GM12878 (cell line): ENCODE measurements around the gene ADISSP. TPM values are rescaled to one million over a fixed set of nuclear protein-coding genes. Genes with fewer than 3 reads are reported as not detected.

Source experiments
- ATAC-seq: fragments of 200-7000 bp; cut with Tn5 transposase; 3 replicates; pipeline ENCODE4 v1.9.1; 2020; ENCODE audit warnings: mild to moderate bottlenecking, moderate library complexity
- BruUV-seq: library from RNA; stranded (reverse); fragments of 400-500 nt; replicated peaks from 2 replicates; lab custom pipeline; 2021; lab: Mats Ljungman, UMichigan
- CTCF ChIA-PET: fragments of 300-600 bp; sonication (Branson Sonifier 250); formaldehyde crosslinking; extraction: SDS; loops from one replicate; lab custom pipeline; 2021; ENCODE audit warnings: inconsistent platforms; lab: Yijun Ruan, JAX
- POLR2A ChIA-PET: fragments of 350-600 bp; formaldehyde crosslinking; extraction: SDS; loops from one replicate; lab custom pipeline; 2021; ENCODE audit warnings: inconsistent platforms; lab: Charles Lee
- RAD21 ChIA-PET: fragments of 300-600 bp; sonication (Branson Sonifier 250); formaldehyde crosslinking; loops from one replicate; lab custom pipeline; 2023; ENCODE audit warnings: antibody characterized with exemption; ENCODE audit not compliant: unreplicated experiment; lab: Charles Lee
- SMC1A ChIA-PET: fragments of 300-600 bp; sonication (Branson Sonifier 250); formaldehyde crosslinking; loops from one replicate; lab custom pipeline; 2023; ENCODE audit not compliant: unreplicated experiment, uncharacterized antibody; lab: Charles Lee
- DNase-seq: peaks from one replicate; pipeline ENCODE4 v3.0.0-alpha.2; 2011; ENCODE audit warnings: low read depth, low spot score
- FAIRE-seq: peaks from 3 replicates; lab custom pipeline; 2011; peaks lifted over from hg19 to GRCh38; lab: Jason Lieb, UNC
- H2AFZ ChIP-seq: 2 replicates; pipeline ENCODE4 v1.6.0; 2011; ENCODE audit warnings: low read depth, low read length, control low read depth; ENCODE audit not compliant: control insufficient read depth
- H3K27ac ChIP-seq: 2 replicates; pipeline ENCODE4 v1.5.1; 2011; ENCODE audit warnings: control low read depth; ENCODE audit not compliant: control insufficient read depth, insufficient read depth
- H3K27me3 ChIP-seq, 2 experiments: replicated peaks in 1 of 2; 2 replicates each; pipeline versions ENCODE4 v1.6.0 to v1.6.1; 2011; ENCODE audit warnings: low read length in 1 of 2; ENCODE audit not compliant: control insufficient read depth in 2 of 2, insufficient read depth in 2 of 2
- H3K36me3 ChIP-seq, 2 experiments: 2 replicates each; pipeline ENCODE4 v1.5.1; 2011; ENCODE audit warnings: low read length in 1 of 2; ENCODE audit not compliant: control insufficient read depth in 2 of 2, insufficient read depth in 2 of 2
- H3K4me1 ChIP-seq: 2 replicates; pipeline ENCODE4 v1.6.1; 2011; ENCODE audit warnings: mild to moderate bottlenecking, low read length, moderate library complexity, mixed read lengths; ENCODE audit not compliant: control insufficient read depth, insufficient read depth
- H3K4me2 ChIP-seq: 2 replicates; pipeline ENCODE4 v1.6.0; 2011; ENCODE audit warnings: control low read depth; ENCODE audit not compliant: control insufficient read depth, insufficient read depth
- H3K4me3 ChIP-seq: fragments of 200-600 bp; sonication (generic); 2 replicates; pipeline ENCODE4 v1.5.1; 2016
- H3K79me2 ChIP-seq: 2 replicates; pipeline ENCODE4 v1.6.0; 2011; ENCODE audit warnings: low read length; ENCODE audit not compliant: control insufficient read depth, insufficient read depth
- H3K9ac ChIP-seq: 2 replicates; pipeline ENCODE4 v1.8.0; 2011; ENCODE audit warnings: low read length, control low read depth, mixed read lengths; ENCODE audit not compliant: control insufficient read depth, insufficient read depth
- H3K9me3 ChIP-seq: replicated peaks from 3 replicates; pipeline ENCODE4 v1.5.1; 2011; ENCODE audit warnings: mild to moderate bottlenecking, low read length; ENCODE audit not compliant: control insufficient read depth, insufficient read depth
- H4K20me1 ChIP-seq: 2 replicates; pipeline ENCODE4 v1.6.0; 2011; ENCODE audit not compliant: control insufficient read depth, insufficient read depth
- CBFB ChIP-seq: IDR thresholded peaks from 2 replicates; pipeline ENCODE4 v1.6.1; 2016; ENCODE audit warnings: antibody characterized with exemption, low read depth
- CBX3 ChIP-seq: fragments of 200-600 bp; sonication (generic); IDR thresholded peaks from 2 replicates; pipeline ENCODE4 v1.6.1; 2016; ENCODE audit warnings: low read depth, borderline replicate concordance
- EP300 ChIP-seq, 2 experiments: fragments of 150-350 bp in 1 of 2; IDR thresholded peaks; 2 replicates each; pipeline ENCODE4 v1.6.1; 2011 to 2012; ENCODE audit warnings: low read depth in 2 of 2, low read length in 2 of 2, borderline replicate concordance in 1 of 2, improper control_type of control experiment in 1 of 2, inconsistent platforms in 1 of 2; ENCODE audit not compliant: control insufficient read depth in 1 of 2
- FOXM1 ChIP-seq: IDR thresholded peaks from 2 replicates; pipeline ENCODE4 v1.6.1; 2012; ENCODE audit warnings: low read depth, mild to moderate bottlenecking, inconsistent platforms, low read length, moderate library complexity
- GABPA ChIP-seq: IDR thresholded peaks from 2 replicates; pipeline ENCODE4 v1.6.1; 2014; ENCODE audit warnings: antibody characterized with exemption, low read depth, mild to moderate bottlenecking, inconsistent platforms
- HDAC6 ChIP-seq: fragments of 200-600 bp; sonication (generic); IDR thresholded peaks from one replicate; pipeline ENCODE4 v1.8.0; 2017; ENCODE audit warnings: antibody characterized with exemption; ENCODE audit not compliant: unreplicated experiment
- IRF5 ChIP-seq: fragments of 450-650 bp; IDR thresholded peaks from 2 replicates; pipeline ENCODE4 v1.6.1; 2017; ENCODE audit warnings: borderline replicate concordance
- MYC ChIP-seq: IDR thresholded peaks from 2 replicates; pipeline ENCODE4 v1.6.1; 2011; ENCODE audit warnings: mild to moderate bottlenecking, low read length, moderate library complexity, inconsistent platforms; ENCODE audit not compliant: insufficient read depth, insufficient replicate concordance, insufficient read length, severe bottlenecking
- SRF ChIP-seq, 2 experiments: IDR thresholded peaks; 2 replicates each; pipeline ENCODE4 v1.6.1; 2011; ENCODE audit warnings: low read depth in 2 of 2, low read length in 2 of 2, mild to moderate bottlenecking in 1 of 2, moderate library complexity in 1 of 2
- TBL1XR1 ChIP-seq: IDR thresholded peaks from 2 replicates; pipeline ENCODE4 v1.6.1; 2012; ENCODE audit warnings: low read depth, low read length, improper control_type of control experiment
- ZBTB33 ChIP-seq: fragments of 450-650 bp; IDR thresholded peaks from 2 replicates; pipeline ENCODE4 v1.6.1; 2017; ENCODE audit warnings: mild to moderate bottlenecking
- WGBS: methylation state at CpG from one replicate; pipeline ENCODE4 v1.1.6; 2016; ENCODE audit warnings: low lambda C conversion rate; ENCODE audit not compliant: insufficient replicate concordance, insufficient coverage; ENCODE audit errors: missing lambda C conversion rate; 5-methylcytosine and 5-hydroxymethylcytosine counted together
- in situ Hi-C: fragments of 300-500 bp; cut with MboI; formaldehyde crosslinking; loops from 9 replicates; pipeline ENCODE4 v1.14.3; 2018; ENCODE audit warnings: mixed read lengths
- intact Hi-C: fragments of 100-400 bp; cut with micrococcal nuclease; formaldehyde crosslinking; loops from one replicate; pipeline ENCODE4 v1.14.2; 2022; ENCODE audit not compliant: unreplicated experiment
- polyA plus RNA-seq, 11 experiments: library from polyadenylated mRNA; depleted of rRNA in 4 of 11; unstranded in 6 of 11; stranded (reverse) in 5 of 11; fragments of >200 nt; fragmentation: Nextera tagmentation in 4 of 11; fragmentation: Illumina TruSeq in 1 of 11; extraction: Ambion mirVana in 4 of 11; extraction: Trizol in 1 of 11; gene quantifications; 1 replicate in 1 of 11; 2 replicates in 10 of 11; pipeline versions ENCODE4 v1.2.1 to v1.2.3, GENCODE V29; 2011 to 2016; ENCODE audit warnings: inconsistent platforms in 2 of 11, missing spikeins in 2 of 11, low read depth in 1 of 11
- total RNA-seq, 4 experiments: library from RNA; depleted of rRNA in 3 of 4; stranded (reverse); fragments of >200 nt in 3 of 4; fragmentation: Illumina TruSeq in 1 of 4; extraction: Trizol in 1 of 4; gene quantifications; 2 replicates each; pipeline versions ENCODE4 v1.2.1 to v1.2.3, GENCODE V29; 2013 to 2021

Gene ADISSP
- total and polyA plus RNA-seq, 10 of the 15 experiments (the other 5 are each of a cell fraction or from before 2014, with no cell fraction given) = 0.80 to 96.3 (median 38.6) TPM

GRCh38 chr20:3775457-3776108, 8.0 kb upstream of the ADISSP start (continued):
- TF ChIP-seq SRF (IDR thresholded peaks at IDR 0.05; ENCODE audit: low read depth in 2 of 2, low read length in 2 of 2) (no peak), HDAC6 (no peak), CBX3 (no peak), EP300 (IDR thresholded peaks at IDR 0.05; ENCODE audit: borderline replicate concordance in 1 of 2, control insufficient read depth in 1 of 2, low read depth in 2 of 2, low read length in 2 of 2) (no peak)

- no peak overlapping the region for H3K27ac ChIP-seq
- no peak overlapping the region for H2AFZ ChIP-seq
- no peaks in the 10 kb centered on the region for H3K36me3 ChIP-seq
- BruUV-seq = no TSS peak
- CTCF ChIA-PET = interaction anchor here (1.0 to 1.4 kb wide), 2 partner anchors 18 to 49 kb away, joined by 3 read pairs; partner anchors contain the start of gene AP5S1
- TF ChIP-seq IRF5 (no peak), FOXM1 (no peak), GABPA (no peak), MYC (no peak), ZBTB33 (no peak), TBL1XR1 (no peak), CBFB (no peak)
- H3K27me3 ChIP-seq = no peaks in the 10 kb centered on the region; a peak in 1 of 4 replicates
- POLR2A ChIA-PET = interaction anchor here (0.6 kb wide), 1 partner anchor 103 kb away, joined by 5 read pairs; no protein-coding TSS in a partner anchor
- no peaks in the 10 kb centered on the region; the same call in 2 of the 3 replicates for H3K9me3 ChIP-seq
- SMC1A ChIA-PET = no interaction called here
- FAIRE-seq (no peak), DNase-seq (no peak), ATAC-seq (no peak)
- no peak overlapping the region for H3K4me3 ChIP-seq
- WGBS = 28% methylated on average over 6 of the region's 7 CpGs
- RAD21 ChIA-PET = interaction anchor here (0.7 kb wide), 1 partner anchor 569 kb away, joined by 3 read pairs; no protein-coding TSS in a partner anchor
- H3K4me2 ChIP-seq = no peak overlapping the region
- intact Hi-C loops (no loop called here), in situ Hi-C loops (no loop called here)
- peaks cover 8% of the 10 kb centered on the region for H3K79me2 ChIP-seq
- no peaks in the 10 kb centered on the region for H4K20me1 ChIP-seq
- peaks cover 9% of the 10 kb centered on the region for H3K4me1 ChIP-seq
- no peak overlapping the region for H3K9ac ChIP-seq
Observed at GRCh38 chr20:3771552-3772058, 4.1 kb upstream of the ADISSP start.
